B cell (primary cell): ENCODE results near the gene ZNF385A.

Experiments
- EZH2 ChIP-seq: IDR thresholded peaks from 2 replicates; pipeline ENCODE4 v1.6.1; 2012; ENCODE audit warnings: borderline replicate concordance, low read depth, mild to moderate bottlenecking, moderate library complexity, low read length; ENCODE audit not compliant: insufficient read depth, poor library complexity, severe bottlenecking
- TF ChIP-seq, protein P1 (sequence below): fragments of 200-600 bp; IDR thresholded peaks from one replicate; pipeline ENCODE4 v1.8.0; 2022; ENCODE audit warnings: antibody characterized with exemption, mild to moderate bottlenecking

DNA sequence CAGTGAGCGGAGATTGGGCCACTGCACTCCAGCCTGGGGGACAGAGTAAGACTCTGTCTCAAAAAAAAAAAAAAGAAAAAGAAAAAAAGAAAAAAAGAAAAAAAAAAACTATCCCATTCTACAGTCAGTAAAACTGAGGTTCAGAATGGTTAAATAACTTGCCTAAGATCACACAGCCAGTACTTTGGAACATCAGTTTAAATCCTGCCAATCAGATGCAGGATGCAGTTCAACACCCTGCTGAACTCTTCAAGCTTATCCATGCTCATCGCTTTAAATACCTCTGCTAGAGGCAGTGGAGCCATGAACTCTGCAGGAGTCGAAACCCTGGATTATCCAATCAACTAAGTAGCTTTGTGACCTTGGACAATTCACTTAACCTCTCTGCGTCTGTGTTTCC lies 3.4 kb downstream of the ZNF385A start:
- no peak for TF ChIP-seq EZH2
- TF ChIP-seq, protein P1, sequence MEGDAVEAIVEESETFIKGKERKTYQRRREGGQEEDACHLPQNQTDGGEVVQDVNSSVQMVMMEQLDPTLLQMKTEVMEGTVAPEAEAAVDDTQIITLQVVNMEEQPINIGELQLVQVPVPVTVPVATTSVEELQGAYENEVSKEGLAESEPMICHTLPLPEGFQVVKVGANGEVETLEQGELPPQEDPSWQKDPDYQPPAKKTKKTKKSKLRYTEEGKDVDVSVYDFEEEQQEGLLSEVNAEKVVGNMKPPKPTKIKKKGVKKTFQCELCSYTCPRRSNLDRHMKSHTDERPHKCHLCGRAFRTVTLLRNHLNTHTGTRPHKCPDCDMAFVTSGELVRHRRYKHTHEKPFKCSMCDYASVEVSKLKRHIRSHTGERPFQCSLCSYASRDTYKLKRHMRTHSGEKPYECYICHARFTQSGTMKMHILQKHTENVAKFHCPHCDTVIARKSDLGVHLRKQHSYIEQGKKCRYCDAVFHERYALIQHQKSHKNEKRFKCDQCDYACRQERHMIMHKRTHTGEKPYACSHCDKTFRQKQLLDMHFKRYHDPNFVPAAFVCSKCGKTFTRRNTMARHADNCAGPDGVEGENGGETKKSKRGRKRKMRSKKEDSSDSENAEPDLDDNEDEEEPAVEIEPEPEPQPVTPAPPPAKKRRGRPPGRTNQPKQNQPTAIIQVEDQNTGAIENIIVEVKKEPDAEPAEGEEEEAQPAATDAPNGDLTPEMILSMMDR: no peak
